Endodermal cell (in vitro differentiated cells): ENCODE results near the gene ITPRID2. TPM values are rescaled to one million over a fixed set of nuclear protein-coding genes. Genes with fewer than 3 reads are reported as not detected.

Experiments
- DNase-seq: peaks from one replicate; pipeline ENCODE4 v3.0.0-alpha.2; 2017
- H3K27ac ChIP-seq: 2 replicates; pipeline ENCODE4 v1.5.1; 2013; ENCODE audit warnings: mild to moderate bottlenecking, low read depth, low read length, moderate library complexity
- H3K27me3 ChIP-seq: 2 replicates; pipeline ENCODE4 v1.6.1; 2013; ENCODE audit warnings: mild to moderate bottlenecking, low read length, moderate library complexity; ENCODE audit not compliant: insufficient read depth, control insufficient read depth, poor library complexity, severe bottlenecking
- H3K36me3 ChIP-seq: 2 replicates; pipeline ENCODE4 v1.7.0; 2013; ENCODE audit warnings: mild to moderate bottlenecking, low read length, moderate library complexity; ENCODE audit not compliant: control insufficient read depth, insufficient read depth
- H3K4me1 ChIP-seq: one replicate; pipeline ENCODE4 v1.7.0; 2013; ENCODE audit warnings: low read length; ENCODE audit not compliant: control insufficient read depth, insufficient read depth
- H3K4me3 ChIP-seq: 2 replicates; pipeline ENCODE4 v1.5.1; 2013; ENCODE audit warnings: mild to moderate bottlenecking, low read length, moderate library complexity
- H3K9ac ChIP-seq: 2 replicates; pipeline ENCODE4 v1.6.1; 2013; ENCODE audit warnings: mild to moderate bottlenecking, low read length, moderate library complexity; ENCODE audit not compliant: poor library complexity, severe bottlenecking; ENCODE audit errors: extremely low read depth
- H3K9me3 ChIP-seq: 2 replicates; pipeline ENCODE4 v1.6.1; 2013; ENCODE audit warnings: mild to moderate bottlenecking, low read length, moderate library complexity; ENCODE audit not compliant: control insufficient read depth
- H3K27ac Mint-ChIP-seq: 2 replicates; pipeline ENCODE4 v1.8.0; 2020; ENCODE audit warnings: mixed read lengths
- H3K27me3 Mint-ChIP-seq: 2 replicates; pipeline ENCODE4 v1.8.0; 2021; ENCODE audit warnings: mild to moderate bottlenecking, mixed read lengths; ENCODE audit not compliant: insufficient read depth
- H3K36me3 Mint-ChIP-seq: 2 replicates; pipeline ENCODE4 v1.8.0; 2020; ENCODE audit warnings: low read depth, mixed read lengths
- H3K4me1 Mint-ChIP-seq: 2 replicates; pipeline ENCODE4 v1.8.0; 2020; ENCODE audit warnings: mixed read lengths
- H3K4me3 Mint-ChIP-seq: 2 replicates; pipeline ENCODE4 v1.8.0; 2020; ENCODE audit warnings: mild to moderate bottlenecking, moderate library complexity, mixed read lengths
- H3K9me3 Mint-ChIP-seq: 2 replicates; pipeline ENCODE4 v1.8.0; 2020; ENCODE audit warnings: mild to moderate bottlenecking, mixed read lengths
- WGBS, 2 experiments: methylation state at CpG; one replicate each; pipeline versions ENCODE4 v1.1.5 to v1.1.7; 2013; ENCODE audit warnings: missing lambda C conversion rate in 2 of 2, mixed read lengths in 1 of 2; ENCODE audit not compliant: insufficient coverage in 1 of 2, insufficient read length in 1 of 2; 5-methylcytosine and 5-hydroxymethylcytosine counted together
- total RNA-seq, 2 donors: library from RNA; stranded (reverse); fragmentation: NEBNext Ultra II Directional in 1 of 2; extraction: Animal tissue kit (Norgen Biotek cat#: 25700) in 1 of 2; gene quantifications; 2 replicates in 1 of 2; 3 replicates in 1 of 2; pipeline ENCODE4 v1.2.1, GENCODE V29; 2021
- TF ChIP-seq, protein P1 (sequence below): fragments of 200-600 bp; sonication (generic); conservative IDR thresholded peaks from 2 replicates; pipeline ENCODE4 v1.5.0; 2021; ENCODE audit warnings: antibody characterized with exemption, mild to moderate bottlenecking

The ITPRID2 gene
- total RNA-seq, 2 donors from 2014 or later = 28.9 to 30.4 TPM

DNA sequence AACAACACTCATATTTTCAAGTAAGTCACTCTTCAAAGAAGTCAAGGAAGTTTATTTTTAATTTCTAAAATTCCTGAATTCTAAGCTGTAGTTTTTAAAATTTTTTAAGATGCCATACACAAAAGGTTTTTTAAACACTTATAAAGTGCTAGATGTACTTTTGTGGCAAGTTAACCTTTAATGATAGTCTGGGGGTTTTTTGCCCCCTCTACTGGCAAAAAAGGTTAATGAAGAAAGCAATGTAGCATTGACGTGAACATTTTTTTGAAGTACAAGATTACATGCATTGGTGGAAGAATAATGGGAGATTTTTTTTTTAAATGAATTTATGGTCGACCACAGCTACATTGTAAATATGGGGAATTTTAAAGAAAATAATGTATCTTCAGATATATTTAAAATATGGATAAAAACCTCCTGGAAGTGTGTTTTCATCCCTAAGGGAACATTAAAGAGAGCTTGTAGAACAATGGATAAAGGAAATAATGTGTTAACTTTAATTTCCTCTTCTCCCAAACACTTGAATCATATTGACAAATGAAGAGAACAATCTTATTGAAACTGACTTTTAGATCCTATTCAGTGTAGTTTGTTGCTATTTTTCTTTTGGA, 12.6 kb downstream of the ITPRID2 start:
- H3K4me1 Mint-ChIP-seq = peaks cover 7% of the 10 kb centered on the region
- peak overlapping the region; percentile 35 for H3K27ac Mint-ChIP-seq
- no peaks in the 10 kb centered on the region for H3K9me3 Mint-ChIP-seq
- H3K9me3 ChIP-seq = no peaks in the 10 kb centered on the region
- no peak overlapping the region for H3K9ac ChIP-seq
- 44 to 47% methylated on average over 1 to 2 of the region's 2 CpGs for whole genome bisulfite sequencing, 2 experiments
- no peak overlapping the region for H3K27ac ChIP-seq
- no peak for DNase-seq
- H3K36me3 ChIP-seq = peaks cover 75% of the 10 kb centered on the region
- TF ChIP-seq, protein P1, sequence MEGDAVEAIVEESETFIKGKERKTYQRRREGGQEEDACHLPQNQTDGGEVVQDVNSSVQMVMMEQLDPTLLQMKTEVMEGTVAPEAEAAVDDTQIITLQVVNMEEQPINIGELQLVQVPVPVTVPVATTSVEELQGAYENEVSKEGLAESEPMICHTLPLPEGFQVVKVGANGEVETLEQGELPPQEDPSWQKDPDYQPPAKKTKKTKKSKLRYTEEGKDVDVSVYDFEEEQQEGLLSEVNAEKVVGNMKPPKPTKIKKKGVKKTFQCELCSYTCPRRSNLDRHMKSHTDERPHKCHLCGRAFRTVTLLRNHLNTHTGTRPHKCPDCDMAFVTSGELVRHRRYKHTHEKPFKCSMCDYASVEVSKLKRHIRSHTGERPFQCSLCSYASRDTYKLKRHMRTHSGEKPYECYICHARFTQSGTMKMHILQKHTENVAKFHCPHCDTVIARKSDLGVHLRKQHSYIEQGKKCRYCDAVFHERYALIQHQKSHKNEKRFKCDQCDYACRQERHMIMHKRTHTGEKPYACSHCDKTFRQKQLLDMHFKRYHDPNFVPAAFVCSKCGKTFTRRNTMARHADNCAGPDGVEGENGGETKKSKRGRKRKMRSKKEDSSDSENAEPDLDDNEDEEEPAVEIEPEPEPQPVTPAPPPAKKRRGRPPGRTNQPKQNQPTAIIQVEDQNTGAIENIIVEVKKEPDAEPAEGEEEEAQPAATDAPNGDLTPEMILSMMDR = peak; percentile 86
- H3K4me3 ChIP-seq = no peak overlapping the region
- no peaks in the 10 kb centered on the region for H3K27me3 ChIP-seq
- no peaks in the 10 kb centered on the region for H3K27me3 Mint-ChIP-seq
- no peak overlapping the region for H3K4me3 Mint-ChIP-seq
- no peaks in the 10 kb centered on the region for H3K4me1 ChIP-seq
- peaks cover 50% of the 10 kb centered on the region for H3K36me3 Mint-ChIP-seq

DNA sequence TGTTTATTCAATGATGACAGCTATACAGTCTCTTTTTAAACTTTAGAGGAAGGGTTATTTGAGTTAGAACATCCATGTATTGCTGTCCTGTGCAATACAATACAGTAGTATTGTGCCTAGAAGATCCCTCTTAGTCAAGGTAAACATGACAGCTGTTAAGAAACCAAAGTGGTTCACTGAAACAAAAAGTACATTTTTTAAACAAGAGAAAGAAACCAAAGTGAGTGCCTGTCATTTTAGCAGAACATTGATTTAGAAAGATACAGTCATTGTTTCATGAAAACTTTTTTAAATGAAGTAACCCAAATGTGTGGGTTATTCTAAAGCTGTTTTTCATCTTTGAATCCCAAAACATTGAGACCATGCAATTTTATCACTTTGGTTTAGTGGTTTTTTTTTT, 15.5 kb downstream of the ITPRID2 start:
- peaks cover 33% of the 10 kb centered on the region for H3K36me3 Mint-ChIP-seq
- no peak overlapping the region for H3K4me3 Mint-ChIP-seq
- no peak overlapping the region for H3K27ac ChIP-seq
- H3K4me1 ChIP-seq = no peaks in the 10 kb centered on the region
- no peaks in the 10 kb centered on the region for H3K9me3 ChIP-seq
- no peak overlapping the region for H3K4me3 ChIP-seq
- peaks cover 66% of the 10 kb centered on the region for H3K36me3 ChIP-seq
- H3K9me3 Mint-ChIP-seq = no peaks in the 10 kb centered on the region
- TF ChIP-seq, protein P1 = no peak
- H3K4me1 Mint-ChIP-seq = no peaks in the 10 kb centered on the region
- H3K27me3 Mint-ChIP-seq = no peaks in the 10 kb centered on the region
- no peak overlapping the region for H3K27ac Mint-ChIP-seq
- H3K9ac ChIP-seq = no peak overlapping the region
- no peak for DNase-seq
- H3K27me3 ChIP-seq = no peaks in the 10 kb centered on the region

DNA sequence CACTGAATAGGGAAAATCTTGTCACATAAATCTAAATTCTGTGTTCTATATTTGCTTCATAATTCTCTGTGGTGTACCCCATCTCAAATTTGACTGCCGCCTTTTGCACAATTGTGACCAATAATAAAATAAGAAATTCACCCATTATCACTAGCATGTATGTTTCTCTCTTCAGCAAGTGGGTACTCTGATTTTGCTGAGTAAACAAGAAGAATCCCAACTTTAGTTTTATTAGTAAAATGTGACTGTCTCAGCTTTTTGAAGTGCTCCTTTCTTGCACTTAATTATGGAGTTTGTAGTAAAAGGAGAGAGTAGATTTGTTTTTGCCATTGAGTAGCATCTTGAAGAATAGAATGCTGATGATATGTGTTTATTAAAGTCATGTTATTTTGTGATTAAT, 16.1 kb downstream of the ITPRID2 start:
- H3K36me3 ChIP-seq = peaks cover 65% of the 10 kb centered on the region
- no peak overlapping the region for H3K27ac ChIP-seq
- Mint-ChIP-seq H3K4me1 (no peaks in the 10 kb centered on the region), H3K27ac (no peak overlapping the region), H3K9me3 (no peaks in the 10 kb centered on the region), H3K4me3 (no peak overlapping the region), H3K36me3 (peaks cover 27% of the 10 kb centered on the region), H3K27me3 (no peaks in the 10 kb centered on the region)
- H3K4me3 ChIP-seq = no peak overlapping the region
- TF ChIP-seq, protein P1 = no peak
- H3K9ac ChIP-seq = no peak overlapping the region
- H3K27me3 ChIP-seq = no peaks in the 10 kb centered on the region
- 94% methylated on average over 1 of the region's 1 CpG; no CpG with 5 or more reads in 1 of the 2 experiments for WGBS, 2 experiments
- H3K4me1 ChIP-seq = no peaks in the 10 kb centered on the region
- DNase-seq = no peak
- H3K9me3 ChIP-seq = no peaks in the 10 kb centered on the region
